Right kidney (tissue), 1 donor: ENCODE data around the gene ZBP1.
"Not testable (repeated sequence)": the region's sequence is repeated elsewhere in the genome, so short reads cannot be mapped to it uniquely, and the experiment has no call there.

ENCODE experiments used
- DNase-seq: peaks from one replicate; pipeline ENCODE4 v3.0.0-alpha.2; 2016

ZBP1 gene

DNA sequence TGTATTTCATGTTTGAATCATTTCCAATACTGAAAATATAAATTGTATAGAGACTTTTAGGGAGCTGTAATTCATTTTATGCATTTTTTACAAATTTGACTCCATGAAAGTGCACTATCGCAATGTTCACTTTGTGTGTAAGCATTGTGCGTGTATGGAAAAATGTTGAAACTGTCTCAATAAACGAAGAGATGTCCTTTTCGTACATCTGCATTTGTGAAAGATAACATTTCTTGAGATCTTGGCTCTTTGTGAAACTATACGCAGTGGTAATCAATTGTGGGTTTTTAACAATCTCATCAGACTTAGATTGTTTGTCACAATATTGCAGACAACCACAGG lies 18.6 kb upstream of the ZBP1 start:
- DNase-seq: no peak

DNA sequence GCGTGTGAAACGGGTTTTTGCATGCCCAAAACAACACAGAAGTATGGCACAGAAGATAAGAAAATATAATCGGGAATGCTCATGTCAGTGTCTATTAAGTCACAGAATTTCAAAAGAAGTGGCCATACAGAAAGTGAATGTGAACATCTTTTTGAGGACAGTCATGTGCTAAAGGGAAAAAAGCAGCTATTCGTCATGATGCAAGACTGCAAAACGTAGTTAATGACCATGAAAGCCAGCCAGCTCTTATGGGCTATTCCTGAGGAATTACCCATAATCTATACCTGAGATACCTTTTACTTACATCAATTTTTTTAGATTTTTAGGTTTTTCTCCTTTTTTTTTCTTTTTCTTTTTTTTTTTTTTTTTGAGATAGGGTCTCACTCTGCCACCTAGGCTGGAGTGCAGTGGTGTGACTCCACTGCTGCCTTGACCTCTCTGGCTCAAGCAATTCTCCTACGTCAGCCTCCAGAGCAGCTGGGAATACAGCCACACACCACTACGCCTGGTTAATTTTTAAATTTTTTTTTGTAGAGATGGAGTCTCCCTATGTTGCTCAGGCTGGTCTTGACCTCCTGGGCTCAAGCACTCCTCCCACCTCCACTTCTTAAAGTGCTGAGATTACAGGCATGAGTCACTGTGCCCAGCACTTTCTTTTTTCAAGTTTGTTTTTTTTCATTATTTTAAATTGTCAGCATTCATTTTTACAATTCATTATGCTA lies 18.1 kb upstream of the ZBP1 start:
- DNase-seq: no peak

DNA sequence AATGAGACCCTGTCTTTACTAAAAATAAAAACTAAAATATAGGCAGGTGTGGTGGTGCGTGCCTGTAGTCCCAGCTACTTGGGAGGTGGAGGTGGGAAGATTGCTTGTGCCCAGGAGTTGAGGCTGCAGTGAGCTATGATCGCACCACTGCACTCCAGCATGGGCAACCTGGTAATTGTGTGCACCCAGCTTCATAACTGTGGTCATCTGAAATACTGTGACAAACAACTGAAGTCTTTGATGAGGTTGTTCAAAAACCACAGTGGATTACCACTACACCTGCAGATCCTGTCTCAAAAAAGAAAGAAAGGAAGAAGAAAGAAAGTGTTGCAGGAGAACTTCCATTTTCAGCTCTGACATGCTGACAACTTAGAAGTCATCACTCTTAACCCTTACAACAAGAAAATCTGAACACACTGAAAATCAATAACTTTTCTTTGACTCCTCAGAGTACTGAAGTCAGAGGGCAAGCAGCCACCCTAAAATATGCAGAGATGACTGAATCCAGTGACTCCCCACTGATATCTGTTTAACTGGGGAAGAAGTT lies 13.8 kb upstream of the ZBP1 start:
- DNase-seq: no peak

DNA sequence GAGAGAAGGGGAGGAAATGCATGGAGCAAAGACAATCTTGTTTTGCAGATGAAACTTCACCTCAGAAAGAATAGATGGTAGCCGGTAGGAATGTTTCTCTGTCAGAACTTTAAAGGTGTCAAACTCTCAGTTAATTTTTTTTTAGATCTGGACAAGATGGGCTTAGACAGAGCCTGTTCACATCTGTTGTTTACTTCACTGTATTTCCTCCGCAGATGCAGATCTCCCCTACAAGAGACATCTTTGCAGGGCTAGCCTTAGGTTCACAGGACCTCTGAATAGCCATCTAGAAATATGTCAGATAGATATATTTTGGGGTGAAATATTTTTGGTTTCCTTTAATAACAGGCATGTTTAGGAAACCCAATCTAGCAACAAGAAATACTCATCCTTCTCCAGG lies 12.1 kb upstream of the ZBP1 start:
- DNase-seq: no peak

DNA sequence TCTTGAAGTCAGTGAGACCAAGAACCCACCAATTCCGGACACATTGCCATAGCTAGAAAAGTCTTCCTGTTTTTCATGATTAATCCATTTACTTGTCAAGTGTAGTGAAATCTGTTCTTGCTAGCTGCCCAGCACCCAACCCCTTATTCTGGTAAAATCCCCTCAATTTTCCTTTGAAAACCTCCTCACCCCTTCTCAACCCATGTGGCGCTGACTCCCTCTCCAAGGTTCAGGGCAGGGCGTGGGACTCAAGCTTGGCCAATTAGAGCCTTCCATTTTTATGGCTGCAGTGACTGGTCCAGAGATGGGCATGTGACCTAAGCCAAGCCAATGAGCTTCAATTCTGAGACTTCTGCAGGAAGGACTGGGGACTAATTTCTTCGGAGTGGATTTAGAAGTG lies 9.8 kb upstream of the ZBP1 start:
- no peak for DNase-seq

DNA sequence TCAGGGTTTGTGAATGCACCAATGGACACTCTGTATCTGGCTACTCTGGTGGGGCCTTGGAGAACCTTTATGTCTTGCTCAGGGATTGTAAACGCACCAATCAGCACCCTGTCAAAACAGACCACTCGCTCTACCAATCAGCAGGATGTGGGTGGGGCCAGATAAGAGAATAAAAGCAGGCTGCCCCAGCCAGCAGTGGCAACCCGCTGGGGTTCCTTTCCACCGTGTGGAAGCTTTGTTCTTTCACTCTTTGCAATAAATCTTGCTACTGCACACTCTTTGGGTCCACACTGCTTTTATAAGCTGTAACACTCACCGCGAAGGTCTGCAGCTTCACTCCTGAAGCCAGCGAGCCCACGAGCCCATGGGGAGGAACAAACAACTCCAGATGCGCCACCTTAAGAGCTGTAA lies 9.3 kb upstream of the ZBP1 start:
- not testable (repeated sequence) for DNase-seq

DNA sequence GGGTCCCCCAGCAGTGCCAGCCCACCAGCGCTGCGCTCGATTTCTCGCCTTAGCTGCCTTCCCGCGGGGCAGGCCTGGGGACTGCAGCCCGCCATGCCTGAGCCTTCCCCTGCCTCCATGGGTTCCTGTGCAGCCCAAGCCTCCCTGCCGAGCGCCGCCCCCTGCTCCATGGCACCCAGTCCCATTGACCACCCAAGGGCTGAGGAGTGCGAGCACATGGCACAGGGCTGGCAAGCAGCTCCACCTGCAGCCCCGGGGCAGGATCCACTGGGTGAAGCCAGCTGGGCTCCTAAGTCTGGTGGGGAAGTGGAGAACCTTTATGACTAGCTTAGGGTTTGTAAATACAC lies 8.7 kb upstream of the ZBP1 start:
- not testable (repeated sequence) for DNase-seq

DNA sequence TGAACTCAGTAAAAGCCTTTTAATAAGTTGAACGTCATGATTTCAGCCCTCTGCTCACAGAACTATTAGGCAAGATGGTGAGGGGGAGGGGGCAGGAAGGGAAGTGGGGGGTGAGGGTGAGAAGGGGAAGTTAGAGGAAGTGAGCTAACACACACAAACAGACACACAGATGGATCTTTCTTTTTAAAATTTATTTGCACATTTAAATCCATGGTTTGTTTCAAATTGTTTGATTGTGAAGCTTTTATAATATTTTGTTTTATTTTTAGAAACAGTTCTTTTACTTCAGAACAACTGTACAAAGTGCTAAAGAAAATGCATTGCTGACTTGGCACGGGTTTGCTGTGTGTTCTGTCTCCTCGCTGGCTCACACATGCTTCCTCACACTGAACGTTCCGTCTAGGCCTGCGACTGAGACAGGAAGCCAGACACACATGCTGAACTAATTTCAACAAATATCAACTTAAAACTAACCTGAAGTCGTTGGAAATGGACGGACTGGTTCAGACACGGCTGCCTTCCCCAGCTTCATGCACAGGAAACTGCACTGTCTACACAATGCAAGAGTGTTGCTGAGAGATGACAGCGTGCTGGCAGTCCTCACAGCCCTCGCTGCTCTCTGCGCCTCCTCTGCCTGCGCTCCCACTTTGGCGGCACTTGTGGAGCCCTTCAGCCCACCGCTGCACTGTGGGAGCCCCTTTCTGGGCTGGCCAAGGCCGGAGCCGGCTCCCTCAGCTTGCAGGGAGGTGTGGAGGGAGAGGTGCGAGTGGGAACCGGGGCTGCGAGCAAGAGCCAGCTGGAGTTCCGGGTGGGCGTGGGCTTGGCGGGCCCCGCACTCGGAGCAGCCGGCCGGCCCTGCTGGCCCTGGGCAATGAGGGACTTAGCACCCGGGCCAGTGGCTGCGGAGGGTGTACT lies 8.1 kb upstream of the ZBP1 start:
- DNase-seq: peak; percentile 39

DNA sequence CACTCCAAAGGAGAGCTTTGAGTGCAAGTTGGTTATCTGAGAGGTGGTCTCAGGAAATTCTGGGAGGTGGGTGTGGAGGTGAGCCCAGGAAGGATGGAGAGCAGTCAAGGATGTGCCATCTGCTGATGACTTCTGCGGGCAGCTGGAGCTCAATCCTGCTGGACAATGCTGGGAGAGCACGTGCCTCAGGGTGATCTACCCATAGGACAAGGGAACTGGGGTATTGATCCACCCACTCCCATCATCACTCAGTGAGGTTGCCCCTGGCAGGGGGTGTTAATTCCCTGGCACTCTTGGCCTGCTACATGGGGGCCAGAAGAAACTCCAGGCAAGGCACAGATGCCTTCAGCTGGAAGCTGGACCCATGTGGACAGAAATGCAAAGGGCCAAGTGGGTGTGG lies 7.1 kb upstream of the ZBP1 start:
- no peak for DNase-seq

DNA sequence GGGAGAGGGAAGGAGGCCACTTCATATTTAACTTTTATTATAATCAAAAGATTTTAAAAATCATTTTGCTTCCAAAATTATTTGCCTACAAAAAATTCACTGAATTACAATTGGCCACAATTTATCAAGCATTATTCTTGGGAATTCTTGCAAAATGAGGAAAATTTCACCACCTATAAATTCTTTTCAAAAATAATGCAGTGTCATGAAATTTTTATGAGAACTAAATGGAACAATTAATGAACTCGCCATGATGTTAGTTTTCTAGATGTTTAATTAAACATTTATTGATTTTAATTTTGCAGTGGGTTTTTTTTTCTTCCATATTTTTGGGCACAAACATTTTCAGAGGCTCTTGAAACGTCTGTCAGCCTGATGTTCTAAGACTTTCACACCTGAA lies 5.8 kb upstream of the ZBP1 start:
- DNase-seq: no peak

DNA sequence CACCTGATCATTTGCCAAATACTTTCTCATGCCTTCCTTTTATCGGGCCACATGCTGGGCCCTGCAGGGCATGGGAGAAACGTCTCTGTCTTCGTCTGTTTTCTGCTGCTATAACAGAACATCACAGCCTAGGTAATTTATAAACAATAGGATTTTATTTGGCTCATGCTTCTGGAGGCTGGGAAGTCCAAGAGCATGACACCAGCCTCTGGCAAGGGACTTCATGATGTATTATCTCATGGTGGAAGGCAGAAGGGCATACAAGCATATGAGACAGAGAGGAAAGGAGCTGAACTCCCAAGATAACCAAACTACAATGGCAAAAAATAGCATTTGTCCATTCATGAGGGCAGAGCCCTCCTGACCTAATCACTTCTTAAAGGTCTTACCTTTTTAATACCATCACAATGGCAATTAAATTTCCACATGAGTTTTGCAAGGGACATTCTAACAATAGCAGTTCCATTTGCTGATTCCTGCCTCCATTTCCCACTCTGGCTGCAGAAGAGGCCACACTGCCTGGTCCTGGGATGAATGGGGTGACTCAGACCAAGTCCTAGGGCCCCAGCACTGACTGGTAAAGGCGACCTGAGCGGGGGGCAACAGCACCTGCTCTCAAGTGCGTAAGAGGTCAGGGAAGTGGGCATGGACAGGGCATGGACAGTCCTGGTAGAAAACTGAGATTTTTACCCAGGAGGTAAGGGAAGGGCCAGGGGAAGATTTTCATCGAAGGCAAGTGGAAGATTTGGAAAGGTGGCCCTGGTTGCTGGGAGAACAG lies 5.1 kb upstream of the ZBP1 start:
- no peak for DNase-seq

DNA sequence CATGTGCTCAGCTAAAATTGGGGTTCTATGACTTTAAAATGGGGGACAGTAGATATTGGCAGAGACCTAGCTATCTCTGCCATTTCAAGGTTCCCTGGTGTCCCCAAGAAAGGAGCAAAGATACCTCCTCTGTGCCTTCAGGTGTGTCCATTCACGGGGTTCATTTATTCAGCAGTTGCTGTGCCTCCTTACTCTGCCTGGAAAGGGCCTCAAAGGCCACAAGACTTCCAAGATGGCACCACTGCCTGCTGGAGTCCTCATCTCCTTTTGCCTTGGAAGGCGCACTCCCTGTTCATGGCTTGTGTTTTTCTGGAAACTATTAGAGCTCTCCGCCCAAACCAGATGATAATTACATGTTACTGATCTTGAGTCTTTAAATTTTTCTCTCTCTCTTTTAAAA lies 3.9 kb upstream of the ZBP1 start:
- DNase-seq: no peak

DNA sequence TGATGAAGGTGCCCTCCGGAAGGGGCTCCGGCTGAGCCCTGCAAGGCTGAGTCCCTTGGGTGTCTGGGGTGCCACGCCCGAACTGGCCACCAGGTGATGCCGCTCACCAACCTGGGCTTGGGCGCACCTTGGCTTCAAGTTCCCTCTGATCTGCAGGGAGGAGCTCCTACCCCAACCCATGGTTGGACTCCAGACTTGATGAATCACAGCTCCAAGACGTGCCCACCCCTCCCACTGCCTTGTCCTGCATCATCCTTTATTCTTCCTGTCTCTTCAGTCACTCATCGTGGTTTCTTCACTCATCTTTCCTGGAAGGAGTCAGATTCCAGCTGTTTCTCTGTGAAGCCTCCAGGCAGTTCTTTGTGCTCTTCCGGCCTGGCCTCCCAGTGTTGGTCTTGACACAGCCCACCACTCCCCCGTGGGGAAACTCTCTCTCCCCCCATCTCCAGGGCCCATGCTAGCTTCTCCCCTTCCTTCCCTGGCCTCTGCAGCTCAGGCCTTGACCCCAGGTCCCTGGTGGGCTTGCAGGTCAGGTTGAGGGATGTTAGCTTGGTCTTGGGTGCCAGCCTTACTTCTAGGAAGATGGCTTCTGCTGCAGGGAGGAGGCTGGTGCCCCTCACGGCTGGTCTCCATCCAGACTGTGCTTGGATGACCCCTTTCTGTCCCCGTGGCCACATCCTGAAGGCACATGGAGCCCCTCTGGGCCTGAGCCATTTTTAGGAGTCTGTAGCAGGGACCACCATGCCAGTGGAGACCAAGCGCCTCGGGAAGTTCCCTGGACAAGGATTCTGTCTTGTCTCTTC lies 2.6 kb upstream of the ZBP1 start:
- no peak for DNase-seq

DNA sequence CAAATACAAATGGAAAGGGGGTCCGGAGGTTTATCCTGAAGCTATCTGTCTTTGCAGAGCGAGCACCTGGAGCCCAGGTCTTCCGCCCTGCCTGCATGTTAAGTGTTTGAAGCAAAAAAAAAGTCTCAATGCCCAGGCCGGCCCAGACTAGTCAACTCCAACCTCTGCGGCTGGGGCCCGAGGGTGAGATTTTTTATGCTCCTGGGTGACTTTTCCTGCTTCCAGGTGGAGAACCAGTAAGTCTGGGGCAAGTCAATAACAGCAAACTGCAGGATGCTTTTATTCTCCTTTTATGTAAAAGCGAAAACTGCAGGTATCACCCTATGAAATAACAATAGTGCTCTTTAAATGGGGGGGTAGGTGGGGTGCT lies 2.0 kb upstream of the ZBP1 start:
- DNase-seq: no peak

DNA sequence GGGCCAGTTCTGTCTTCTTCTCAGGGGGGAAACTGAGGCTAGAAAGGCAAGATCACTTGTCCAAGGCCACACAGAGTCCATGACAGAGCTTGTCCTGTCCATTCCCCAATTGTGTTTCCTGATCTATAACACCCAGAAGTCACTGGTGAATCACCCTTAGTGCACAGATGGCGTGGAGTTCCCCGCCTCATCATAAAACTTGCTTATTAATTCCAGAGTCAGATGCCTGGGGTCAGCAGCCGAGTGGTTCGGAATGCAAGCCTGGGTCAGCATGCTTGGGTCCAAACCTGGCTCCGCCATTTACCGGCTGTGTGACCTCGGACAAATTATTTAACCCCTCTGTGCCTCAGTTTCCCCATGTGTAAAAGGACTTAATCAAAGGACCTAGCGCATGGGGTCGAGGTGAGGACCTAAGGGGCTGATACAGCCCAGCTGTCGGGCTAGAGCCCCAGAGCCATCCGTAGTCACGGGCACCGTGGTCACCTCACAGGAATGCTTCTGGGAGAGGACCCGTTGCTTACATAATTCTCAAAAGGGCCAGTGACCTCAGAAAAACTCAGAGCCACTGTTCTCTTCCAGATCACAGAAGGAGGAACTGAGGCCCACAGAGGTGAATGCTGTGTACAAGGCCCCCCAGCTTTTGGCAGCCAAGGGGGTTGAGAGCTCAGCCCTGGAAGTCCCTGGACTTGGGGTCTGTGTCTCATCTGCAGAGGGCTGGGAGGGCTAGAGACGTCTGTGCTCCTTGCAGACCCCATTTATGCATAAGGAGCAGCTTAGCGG lies 1.4 kb upstream of the ZBP1 start:
- DNase-seq: no peak

DNA sequence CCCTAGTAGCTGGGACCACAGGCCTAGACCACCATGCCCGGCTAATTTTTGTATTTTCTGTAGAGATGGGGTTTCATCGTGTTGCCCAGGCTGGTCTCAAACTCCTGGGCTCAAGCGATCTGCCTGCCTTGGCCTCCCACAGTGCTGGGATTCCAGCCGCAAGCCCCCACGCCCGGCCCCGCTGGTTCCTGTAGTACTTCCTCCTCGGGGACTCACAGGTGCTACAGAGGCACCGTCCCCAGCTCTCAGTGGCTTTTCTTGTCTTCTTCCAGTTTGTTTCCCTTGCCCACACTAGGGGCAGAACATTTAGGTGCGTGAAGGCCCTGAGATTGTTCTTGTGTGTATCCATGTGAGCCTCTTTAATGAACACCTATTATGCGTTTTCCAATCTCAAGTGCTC lies 773 bp upstream of the ZBP1 start:
- no peak for DNase-seq

DNA sequence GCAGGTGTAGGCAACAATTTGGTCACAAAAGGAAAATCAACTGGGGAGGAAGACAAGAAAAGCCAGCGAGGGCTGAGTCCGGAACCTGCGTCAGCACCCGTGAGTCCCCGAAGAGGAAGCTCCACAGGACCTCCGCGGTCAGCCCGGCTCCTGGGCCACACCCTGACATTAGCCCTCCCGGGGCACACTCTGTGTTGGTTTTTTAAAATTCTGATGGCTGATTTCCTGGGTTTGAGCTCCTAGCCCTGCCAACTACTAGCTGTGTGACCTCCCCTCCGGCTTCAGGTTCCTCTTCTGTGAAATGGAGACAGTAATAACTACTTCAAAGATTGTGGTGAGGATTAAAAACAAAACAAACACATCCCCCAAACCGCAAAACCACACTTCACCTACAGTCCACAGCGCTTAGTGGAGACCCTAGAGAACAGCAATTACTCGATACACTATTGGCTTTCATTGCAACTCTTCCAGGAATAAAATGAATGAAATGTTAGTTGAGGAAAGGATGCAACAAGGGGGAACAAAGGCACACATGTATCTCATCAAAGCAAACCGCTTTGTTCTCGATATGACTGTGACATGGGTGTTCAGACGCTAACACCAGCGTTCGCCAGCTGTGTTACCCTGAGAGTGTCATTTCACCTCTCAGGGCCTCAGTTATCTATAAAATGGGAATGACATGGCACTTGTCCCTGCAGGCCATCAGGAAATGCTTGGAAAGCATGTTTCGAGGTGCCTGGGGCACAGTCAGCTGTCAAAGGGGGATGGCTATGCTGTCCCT lies 985 bp downstream of the ZBP1 start:
- DNase-seq: no peak

DNA sequence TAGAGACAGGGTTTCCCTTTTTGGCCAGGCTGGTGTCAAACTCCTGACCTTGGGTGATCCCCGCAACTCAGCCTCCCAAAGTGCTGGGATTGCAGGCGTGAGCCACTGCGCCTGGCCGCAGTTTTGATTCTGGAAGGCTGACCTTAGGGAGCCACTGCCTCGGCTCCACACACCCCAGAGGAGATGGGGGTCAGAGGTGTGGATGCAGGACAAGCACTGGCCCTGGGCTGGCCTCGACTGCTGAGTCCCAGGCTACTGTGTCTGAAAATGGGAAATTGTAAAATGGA lies 1.5 kb downstream of the ZBP1 start:
- DNase-seq: no peak

DNA sequence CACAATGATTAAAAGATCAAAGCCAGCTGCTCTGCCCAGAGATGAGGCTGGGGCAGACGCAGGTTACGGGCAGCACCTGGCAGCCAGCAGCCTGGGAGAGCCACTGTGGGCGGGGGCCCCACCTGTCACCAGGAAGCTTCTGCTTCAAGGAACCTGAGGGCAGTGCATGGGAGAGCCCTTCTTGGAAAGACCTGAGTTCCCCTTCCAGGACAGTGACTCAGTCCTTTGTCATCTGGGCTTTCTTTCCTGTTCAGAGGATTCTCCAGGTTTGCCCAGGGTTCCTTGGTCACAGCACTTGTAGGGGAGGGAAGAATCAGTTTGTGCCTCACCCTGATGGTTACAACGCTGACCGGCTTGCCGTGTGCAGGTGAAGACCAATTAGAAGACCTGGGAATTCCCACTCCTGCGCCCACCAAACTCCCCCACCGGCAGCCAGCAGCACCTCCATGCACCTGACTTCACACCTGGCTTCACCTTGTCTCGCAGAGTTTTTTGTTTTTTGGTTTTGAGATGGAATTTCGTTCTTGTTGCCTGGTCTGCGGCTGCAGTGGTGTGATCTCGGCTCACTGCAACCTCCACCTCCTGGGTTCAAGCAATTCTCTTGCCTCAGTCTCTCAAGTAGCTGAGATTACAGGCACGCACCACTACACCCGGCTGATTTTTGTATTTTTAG lies 2.0 kb downstream of the ZBP1 start:
- no peak for DNase-seq

DNA sequence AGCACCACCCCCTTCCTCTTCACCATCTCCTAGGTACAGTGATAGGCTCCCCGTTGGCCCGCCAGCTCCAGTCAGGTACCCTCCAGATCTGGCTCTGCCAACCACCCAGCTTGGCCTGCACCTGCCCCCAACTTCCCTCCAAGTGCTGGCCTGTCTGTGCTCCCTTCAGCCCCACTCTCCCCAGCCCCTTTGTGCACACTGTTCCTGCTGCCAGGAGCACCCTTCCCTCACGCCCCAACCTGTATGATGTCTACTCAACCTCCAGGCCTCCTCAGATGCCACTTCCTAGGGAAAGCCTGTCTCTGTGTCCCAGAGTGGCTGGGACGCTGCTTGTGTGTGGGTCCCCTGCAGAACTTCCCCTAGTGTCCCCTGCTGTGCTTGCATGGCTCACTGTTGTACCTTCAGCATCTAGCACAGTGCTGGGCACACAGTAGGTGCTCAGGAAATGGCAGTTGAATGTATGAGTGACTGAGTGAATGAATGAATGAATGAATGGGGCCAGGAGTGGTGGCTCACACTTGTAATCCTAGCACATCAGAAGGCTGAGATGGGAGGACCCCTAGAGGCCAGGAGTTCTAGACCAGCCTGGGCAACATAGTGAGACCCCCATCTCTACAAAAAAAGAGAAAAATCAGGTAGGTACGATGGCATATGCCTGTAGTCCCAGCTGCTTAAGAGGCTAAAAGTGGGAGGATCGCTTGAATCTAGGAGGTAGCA lies 3.0 kb downstream of the ZBP1 start:
- DNase-seq: no peak
